GM21529 (cell line): Measurements from ENCODE around the gene CAMKV.

Source experiments
- ATAC-seq: cut with Tn5 transposase; IDR thresholded peaks from one replicate; pipeline ENCODE4 v1.9.1; 2021; ENCODE audit not compliant: unreplicated experiment

Gene CAMKV

GRCh38 chr3:49898991-49899390 is 29.3 kb upstream of the CAMKV start:
- no peak for ATAC-seq

GRCh38 chr3:49896345-49896744 is 26.6 kb upstream of the CAMKV start:
- no peak for ATAC-seq

- ATAC-seq: no peak
These were observed 26.1 kb upstream of the CAMKV start for GRCh38 chr3:49895791-49896190.

DNA sequence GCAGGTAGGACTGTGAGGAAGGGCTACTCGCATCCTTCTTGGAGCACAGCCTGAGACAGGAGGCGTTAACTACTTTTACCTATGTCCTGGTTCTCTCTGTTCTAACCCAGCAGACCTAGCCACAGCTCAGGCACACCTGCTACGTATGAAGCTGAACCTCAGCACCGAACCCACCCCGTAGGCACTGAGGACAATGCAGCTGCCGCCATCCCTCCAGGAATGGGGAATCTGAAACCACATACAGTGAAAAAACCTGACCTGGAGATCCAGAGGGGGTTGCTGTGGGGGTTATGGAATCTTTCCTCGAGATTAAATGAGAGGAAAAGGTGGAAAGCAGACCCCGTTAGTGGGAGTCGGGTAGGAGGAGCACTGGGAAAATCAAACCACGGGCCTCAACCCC is 19.6 kb upstream of the CAMKV start:
- no peak for ATAC-seq

- no peak for ATAC-seq
These were observed 17.2 kb upstream of the CAMKV start for GRCh38 chr3:49886922-49887265.

DNA sequence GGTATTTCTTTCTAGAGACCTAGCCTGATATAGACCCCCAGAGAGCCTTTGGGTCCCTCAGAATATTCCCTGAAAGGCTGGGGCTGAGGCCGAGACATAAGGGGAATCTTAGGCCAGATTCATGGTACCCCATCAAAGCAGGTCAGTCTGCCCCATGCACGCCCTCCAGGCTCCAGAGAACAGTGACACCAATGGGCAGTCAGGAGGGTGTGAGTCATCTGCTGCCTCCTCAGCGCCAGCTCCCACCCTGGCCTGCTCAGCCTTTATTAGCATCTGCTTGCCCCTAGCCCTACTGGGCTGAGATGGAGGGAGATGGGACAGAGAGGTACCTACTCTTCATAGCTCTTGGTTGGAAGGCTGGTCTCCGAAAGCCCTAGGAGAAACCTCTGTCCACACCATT is 14.3 kb upstream of the CAMKV start:
- ATAC-seq: no peak

GRCh38 chr3:49882166-49882565 is 12.5 kb upstream of the CAMKV start:
- no peak for ATAC-seq

DNA sequence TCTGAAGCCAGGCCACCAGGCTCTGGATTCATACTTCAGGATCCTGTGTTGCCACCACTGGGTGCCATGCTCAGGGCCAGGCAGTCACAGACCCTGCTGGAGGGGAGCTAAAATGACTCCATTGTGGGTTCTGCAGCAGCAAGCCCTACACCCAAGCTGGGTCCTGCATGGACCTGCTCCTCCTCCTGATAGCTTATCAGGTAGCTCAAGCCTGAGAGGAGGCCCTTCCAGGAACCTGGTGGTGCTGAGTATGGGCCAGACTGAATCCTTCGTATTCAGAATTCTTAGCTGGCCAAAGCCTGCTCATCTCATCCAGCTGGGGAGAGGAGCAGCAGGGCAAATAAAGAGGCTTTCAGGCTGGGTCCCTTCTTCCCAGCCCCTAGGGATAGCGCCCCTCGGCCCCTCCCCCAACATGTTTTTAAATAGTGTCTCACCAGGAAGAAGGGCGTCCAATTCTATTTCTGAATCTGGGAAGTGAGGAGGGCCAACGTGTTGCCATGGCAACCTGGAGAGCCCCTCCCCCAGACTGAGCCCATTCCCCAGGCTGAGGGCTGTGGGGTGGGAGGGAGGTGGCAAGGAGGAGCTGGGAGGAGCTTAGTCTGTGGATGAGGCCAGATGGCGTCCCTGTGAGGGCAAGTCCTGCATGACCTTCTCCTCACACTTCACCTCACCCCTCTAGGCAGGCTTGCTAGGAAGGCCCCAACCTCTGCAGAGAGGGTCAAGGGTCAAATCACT is 11.0 kb upstream of the CAMKV start:
- ATAC-seq: no peak

DNA sequence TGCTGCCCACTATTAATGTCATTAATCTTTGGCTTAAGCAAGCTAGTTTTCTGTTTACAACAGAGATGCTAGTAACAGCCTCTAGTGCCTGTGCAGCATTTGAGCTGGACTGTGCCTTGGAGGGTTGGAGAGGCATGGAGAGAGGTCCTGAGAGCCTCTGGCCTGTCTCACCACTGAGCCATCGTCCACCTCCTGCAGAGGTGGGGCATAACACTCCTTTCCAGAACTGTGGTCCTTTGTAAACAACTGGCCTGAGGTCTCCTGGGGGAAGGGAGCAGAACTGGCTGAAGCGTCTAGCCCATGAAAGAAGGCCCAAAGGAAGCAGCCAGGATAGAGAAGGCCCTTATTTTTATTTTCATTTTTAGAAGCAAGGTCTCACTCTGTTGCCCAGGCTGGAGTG is 10.0 kb upstream of the CAMKV start:
- no peak for ATAC-seq

DNA sequence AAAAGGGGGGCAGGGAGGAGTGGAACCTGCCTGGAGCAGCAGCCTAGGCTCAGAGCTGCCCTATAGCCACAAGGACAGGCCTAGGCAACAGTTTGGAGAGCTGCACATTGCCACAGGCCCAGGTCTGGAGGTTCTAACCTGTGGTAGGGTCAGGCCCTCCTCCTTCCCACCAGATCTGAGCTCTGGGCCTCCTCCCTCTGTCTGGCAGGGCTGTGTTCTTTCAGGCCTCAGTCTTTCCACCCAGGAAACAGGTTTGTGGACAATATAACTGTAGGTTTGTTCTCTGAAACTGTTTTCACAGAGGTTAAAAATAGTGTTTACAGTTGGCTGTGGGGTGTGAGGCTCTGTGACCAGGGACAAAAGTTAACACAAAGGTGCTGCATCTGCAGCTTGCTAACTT is 9.0 kb upstream of the CAMKV start:
- no peak for ATAC-seq

DNA sequence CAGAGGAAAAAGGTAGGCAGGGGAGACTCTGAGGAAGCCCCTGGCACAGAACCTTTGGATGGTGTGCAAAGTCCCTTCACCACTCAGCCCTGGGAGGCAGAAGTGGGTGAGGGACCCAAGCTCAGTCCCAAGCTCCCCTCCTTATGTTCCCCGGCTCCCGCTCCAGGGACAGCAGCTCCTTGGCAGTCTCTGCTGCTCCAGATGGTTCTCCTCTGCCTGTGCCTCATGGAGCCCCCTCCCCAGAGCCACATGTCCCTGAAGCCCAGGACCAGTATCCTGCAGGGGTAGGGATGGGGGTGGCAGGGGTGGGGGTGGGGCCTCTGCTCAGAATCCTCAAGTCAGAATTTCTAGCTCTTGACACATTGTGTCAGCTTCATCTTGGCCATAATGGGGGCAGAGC is 8.0 kb upstream of the CAMKV start:
- ATAC-seq: no peak

DNA sequence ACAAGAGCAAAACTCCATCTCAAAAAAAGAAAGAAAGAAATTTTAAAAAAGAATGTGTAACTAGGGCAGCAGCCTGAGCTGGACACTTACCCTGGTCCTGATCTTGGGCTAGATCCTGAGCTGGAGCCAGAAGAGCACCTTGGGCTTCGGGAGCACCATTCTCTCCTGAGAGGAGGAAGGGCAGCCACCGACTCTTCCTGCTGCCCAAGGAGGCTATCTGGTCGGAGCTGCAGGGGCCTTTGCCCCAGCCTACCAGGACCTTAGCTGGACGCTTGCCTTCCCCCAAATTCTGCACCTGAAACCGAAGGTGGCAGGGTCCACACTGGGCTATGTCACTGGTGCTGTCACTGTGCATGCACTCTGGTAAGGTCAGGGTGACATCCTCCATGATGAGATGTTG is 6.9 kb upstream of the CAMKV start:
- no peak for ATAC-seq

GRCh38 chr3:49873623-49874022 is 3.9 kb upstream of the CAMKV start:
- no peak for ATAC-seq

- ATAC-seq: no peak
These were observed 3.1 kb upstream of the CAMKV start for GRCh38 chr3:49872801-49873281.

DNA sequence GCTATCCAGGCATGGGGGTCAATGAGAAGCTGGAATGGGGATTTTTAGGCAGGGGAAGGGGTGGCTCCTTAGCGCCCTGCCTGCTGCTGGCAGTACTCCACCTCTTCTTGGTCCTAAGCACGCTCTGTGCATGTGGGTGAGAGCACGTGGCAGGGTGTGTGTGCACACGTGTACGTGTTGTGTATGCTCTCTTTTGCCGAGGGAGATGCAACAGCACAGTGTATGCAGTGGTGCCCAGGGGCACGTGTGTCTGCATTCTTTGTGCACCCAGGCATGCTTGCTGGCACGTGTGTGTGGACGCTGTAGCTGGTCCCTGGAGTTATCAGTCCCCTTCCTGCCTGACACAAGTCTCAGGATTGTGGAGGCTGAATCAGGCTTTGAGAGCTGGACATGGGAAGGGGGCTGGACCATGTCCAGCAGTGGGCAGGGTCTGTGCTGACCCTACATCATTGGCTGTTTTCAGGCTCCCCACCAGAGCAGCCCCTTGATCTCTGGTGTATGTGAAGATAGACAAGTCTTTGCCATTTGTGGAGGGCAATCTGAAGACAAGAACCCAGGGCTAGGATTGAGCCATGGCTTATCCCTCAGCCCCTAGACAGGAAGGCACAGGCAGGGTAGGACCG is 1.9 kb upstream of the CAMKV start:
- ATAC-seq: no peak

GRCh38 chr3:49868862-49869466 is 742 bp downstream of the CAMKV start:
- ATAC-seq: no peak

DNA sequence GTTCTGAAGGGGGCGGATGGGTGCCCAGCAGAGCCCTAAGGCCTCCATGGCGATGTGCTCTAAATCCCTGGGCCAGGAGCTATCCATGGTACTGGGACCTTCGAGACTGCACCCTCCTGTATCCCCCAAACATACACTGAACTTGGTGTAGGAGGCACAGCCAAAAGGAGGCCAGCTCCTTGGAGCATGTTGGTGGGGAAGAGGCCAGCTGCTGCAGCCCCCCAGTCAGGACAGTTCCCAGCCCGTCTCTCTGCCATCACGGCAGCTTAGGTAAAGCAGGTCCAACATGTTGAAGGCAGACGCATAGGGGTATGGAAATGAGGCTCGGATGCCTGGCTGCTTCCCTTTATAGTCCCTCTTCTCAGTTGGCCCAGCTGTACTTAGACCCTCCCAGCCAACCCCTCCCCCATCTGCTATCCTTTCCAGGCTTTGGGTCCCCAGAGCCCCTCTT is 1.8 kb downstream of the CAMKV start:
- ATAC-seq: no peak

DNA sequence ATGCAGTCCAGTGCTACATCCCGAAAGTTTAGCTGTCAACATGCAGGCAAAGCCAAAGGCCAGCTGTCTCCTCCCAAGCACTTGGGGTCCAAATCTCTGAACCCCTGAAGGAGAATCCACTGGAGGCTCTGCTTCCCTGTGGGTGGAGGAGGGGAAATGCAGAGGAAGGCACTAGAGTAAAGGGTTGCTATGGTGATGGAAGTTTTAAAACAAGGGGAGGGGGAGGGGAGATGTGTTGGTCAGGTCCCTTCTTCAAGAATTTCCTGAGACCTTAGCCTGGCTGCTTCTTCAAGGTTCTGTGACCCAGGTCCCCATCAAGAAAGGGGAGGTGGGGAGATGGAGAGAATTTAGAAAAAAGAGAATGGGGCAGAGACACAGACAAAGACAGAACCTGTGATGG is 2.3 kb downstream of the CAMKV start:
- no peak for ATAC-seq

DNA sequence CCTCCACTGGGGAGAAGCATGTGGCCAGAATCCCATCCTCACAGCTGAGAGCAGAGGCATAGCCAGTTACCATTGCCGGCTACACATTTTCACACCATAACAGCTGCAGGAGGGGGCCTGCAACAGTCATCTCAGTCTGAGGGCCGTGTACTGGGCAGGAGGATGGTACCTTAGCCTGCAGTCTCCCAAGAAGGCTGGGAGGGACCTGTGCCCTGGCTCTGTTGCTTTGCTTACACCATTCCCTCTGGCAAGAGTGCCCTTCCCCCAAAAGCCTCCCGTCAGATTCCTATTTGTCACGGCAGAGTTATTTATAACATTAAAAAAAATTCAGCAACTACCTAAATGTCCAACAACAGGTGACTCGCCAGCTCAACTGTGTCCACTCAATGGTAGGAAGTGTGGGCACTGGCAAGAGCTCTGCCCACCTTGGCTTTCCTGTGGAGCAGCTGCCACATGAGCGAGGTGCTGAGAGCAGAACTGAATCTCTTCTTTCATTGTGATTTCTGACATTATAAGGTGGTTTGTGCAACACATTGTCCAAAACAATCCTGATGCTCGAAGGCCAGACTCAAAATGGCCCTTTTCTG is 4.4 kb downstream of the CAMKV start:
- no peak for ATAC-seq

GRCh38 chr3:49864505-49864904 is 5.2 kb downstream of the CAMKV start:
- ATAC-seq: no peak

DNA sequence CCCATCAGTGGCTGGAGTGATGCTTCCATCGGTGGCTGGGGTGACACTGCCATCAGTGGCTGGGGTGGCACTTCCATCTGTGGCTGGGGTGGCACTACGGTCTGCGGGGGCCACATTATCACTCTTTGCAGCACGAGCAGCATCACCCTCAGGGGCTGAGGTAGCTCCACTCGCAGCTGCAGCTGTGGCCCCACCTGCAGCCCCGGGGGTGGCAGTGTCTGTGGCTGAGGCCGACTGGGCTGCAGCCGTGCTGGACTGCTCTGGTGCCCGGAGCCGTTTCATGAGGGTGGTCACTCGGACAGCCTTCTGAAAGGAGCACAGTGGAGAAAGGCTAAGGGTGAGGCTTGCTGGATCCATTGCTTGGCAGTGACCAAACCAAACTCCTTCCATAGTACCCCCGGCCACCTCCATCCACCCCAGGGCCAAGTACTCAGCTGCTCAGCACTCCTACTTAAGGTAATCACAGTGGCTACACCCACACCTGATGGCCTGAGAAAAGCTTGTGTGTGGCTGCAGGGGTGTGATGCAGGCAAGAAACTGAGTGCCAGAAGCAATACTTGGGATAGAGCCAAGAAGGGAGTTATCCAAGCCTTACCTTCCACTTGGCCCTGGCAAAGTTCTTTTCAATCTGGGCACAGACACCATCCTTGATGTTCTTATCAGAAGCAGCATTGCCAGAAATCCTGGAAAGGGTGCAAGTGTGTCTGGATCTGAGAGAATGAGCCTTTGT is 10.0 kb downstream of the CAMKV start:
- no peak for ATAC-seq
